ENCODE results near the gene CCNT1. TPM values are rescaled to one million over a fixed set of nuclear protein-coding genes. Genes with fewer than 3 reads are reported as not detected.
A peak's percentile ranks its signal among the peaks of the same experiment; 100 is the strongest.

CCNT1 gene
- total RNA-seq (10 to 100 TPM; 30.2 to 34.6 TPM), polyA plus RNA-seq (ENCODE audit: insufficient read length in 2 of 2) (10 to 100 TPM; 15.2 to 16.3 TPM)
- long read RNA-seq, donor 1, full-length matches to known transcripts: 9 of 9 reads
- long read RNA-seq, donor 1, partial matches to known transcripts: 0 of 9 reads
- long read RNA-seq, donor 1, other reads (novel, unspliced or antisense): 0 of 9 reads
- long read RNA-seq, donor 2, full-length matches to known transcripts: 1 of 1 reads
- long read RNA-seq, donor 2, partial matches to known transcripts: 0 of 1 reads
- long read RNA-seq, donor 2, other reads (novel, unspliced or antisense): 0 of 1 reads
- long read RNA-seq, donor 3: 0 reads
- long read RNA-seq, donor 4, full-length matches to known transcripts: 8 of 8 reads
- long read RNA-seq, donor 4, partial matches to known transcripts: 0 of 8 reads
- long read RNA-seq, donor 4, other reads (novel, unspliced or antisense): 0 of 8 reads

GRCh38 chr12:48716493-48717251, at the start of gene CCNT1:
TSS of gene CCNT1 (minus strand) at chr12:48716707. CDS start at chr12:48716675, 32 bp downstream.
- Histone ChIP-seq H3K4me3 (ENCODE audit: low read depth, low read length) (peak within 1 kb of the TSS; percentile 97), H3K4me1 (ENCODE audit: control insufficient read depth, insufficient read depth, low read length) (peaks cover 12% of the 10 kb centered on the region), H3K27me3 (ENCODE audit: control insufficient read depth, insufficient read depth, low read length) (no peaks in the 10 kb centered on the region), H3K36me3 (ENCODE audit: control insufficient read depth, insufficient read depth, low read length) (peaks cover 15% of the 10 kb centered on the region), H3K9me3 (ENCODE audit: control insufficient read depth, insufficient read depth, low read length) (no peaks in the 10 kb centered on the region), H3K27ac (ENCODE audit: low read depth, low read length) (peak within 1 kb of the TSS; percentile 99)
- WGBS (ENCODE audit: insufficient coverage): under 1% methylated on average over 61 of the region's 61 CpGs
- peak; percentile 98 to 100 (median 99) for DNase-seq (ENCODE audit: low read depth in 4 of 6, low spot score in 6 of 6)

- Histone ChIP-seq H3K4me3 (ENCODE audit: low read depth, low read length) (no peak overlapping the region), H3K36me3 (ENCODE audit: control insufficient read depth, insufficient read depth, low read length) (peaks cover 51% of the 10 kb centered on the region), H3K27ac (ENCODE audit: low read depth, low read length) (no peak overlapping the region), H3K27me3 (ENCODE audit: control insufficient read depth, insufficient read depth, low read length) (no peaks in the 10 kb centered on the region), H3K9me3 (ENCODE audit: control insufficient read depth, insufficient read depth, low read length) (no peaks in the 10 kb centered on the region), H3K4me1 (ENCODE audit: control insufficient read depth, insufficient read depth, low read length) (peaks cover 18% of the 10 kb centered on the region)
- WGBS (ENCODE audit: insufficient coverage): 84% methylated on average over 3 of the region's 5 CpGs
- DNase-seq (ENCODE audit: low read depth in 4 of 6, low spot score in 6 of 6): no peak
Measured at GRCh38 chr12:48765753-48766162, 49.3 kb upstream of the CCNT1 start.

- DNase-seq (ENCODE audit: low read depth in 4 of 6, low spot score in 6 of 6): no peak
- Histone ChIP-seq H3K9me3 (ENCODE audit: control insufficient read depth, insufficient read depth, low read length) (no peaks in the 10 kb centered on the region), H3K4me3 (ENCODE audit: low read depth, low read length) (no peak overlapping the region), H3K27ac (ENCODE audit: low read depth, low read length) (no peak overlapping the region), H3K4me1 (ENCODE audit: control insufficient read depth, insufficient read depth, low read length) (peaks cover 18% of the 10 kb centered on the region), H3K27me3 (ENCODE audit: control insufficient read depth, insufficient read depth, low read length) (no peaks in the 10 kb centered on the region), H3K36me3 (ENCODE audit: control insufficient read depth, insufficient read depth, low read length) (peaks cover 45% of the 10 kb centered on the region)
- 88% methylated on average over 1 of the region's 2 CpGs for WGBS (ENCODE audit: insufficient coverage)
Measured at GRCh38 chr12:48764521-48764920, 48.0 kb upstream of the CCNT1 start.

GRCh38 chr12:48758737-48759136, 42.2 kb upstream of the CCNT1 start:
- Histone ChIP-seq H3K36me3 (ENCODE audit: control insufficient read depth, insufficient read depth, low read length) (no peaks in the 10 kb centered on the region), H3K4me3 (ENCODE audit: low read depth, low read length) (no peak overlapping the region), H3K4me1 (ENCODE audit: control insufficient read depth, insufficient read depth, low read length) (no peaks in the 10 kb centered on the region), H3K9me3 (ENCODE audit: control insufficient read depth, insufficient read depth, low read length) (no peaks in the 10 kb centered on the region), H3K27me3 (ENCODE audit: control insufficient read depth, insufficient read depth, low read length) (no peaks in the 10 kb centered on the region), H3K27ac (ENCODE audit: low read depth, low read length) (no peak overlapping the region)
- DNase-seq (ENCODE audit: low read depth in 4 of 6, low spot score in 6 of 6): no peak

- Histone ChIP-seq H3K4me3 (ENCODE audit: low read depth, low read length) (no peak overlapping the region), H3K36me3 (ENCODE audit: control insufficient read depth, insufficient read depth, low read length) (no peaks in the 10 kb centered on the region), H3K27ac (ENCODE audit: low read depth, low read length) (no peak overlapping the region), H3K9me3 (ENCODE audit: control insufficient read depth, insufficient read depth, low read length) (no peaks in the 10 kb centered on the region), H3K27me3 (ENCODE audit: control insufficient read depth, insufficient read depth, low read length) (no peaks in the 10 kb centered on the region), H3K4me1 (ENCODE audit: control insufficient read depth, insufficient read depth, low read length) (no peaks in the 10 kb centered on the region)
- no peak for DNase-seq (ENCODE audit: low read depth in 4 of 6, low spot score in 6 of 6)
- WGBS (ENCODE audit: insufficient coverage): 67% methylated on average over 2 of the region's 4 CpGs
Measured at GRCh38 chr12:48758186-48758585, 41.7 kb upstream of the CCNT1 start.

GRCh38 chr12:48750769-48751356, 34.4 kb upstream of the CCNT1 start:
- H3K27me3 ChIP-seq (ENCODE audit: control insufficient read depth, insufficient read depth, low read length): peaks cover 2% of the 10 kb centered on the region
- WGBS (ENCODE audit: insufficient coverage): no CpG with 5 or more reads among the region's 2 CpGs

GRCh38 chr12:48750215-48750614, 33.7 kb upstream of the CCNT1 start:
- 100% methylated on average over 1 of the region's 1 CpG for WGBS (ENCODE audit: insufficient coverage)
- Histone ChIP-seq H3K4me3 (ENCODE audit: low read depth, low read length) (no peak overlapping the region), H3K4me1 (ENCODE audit: control insufficient read depth, insufficient read depth, low read length) (no peaks in the 10 kb centered on the region), H3K27me3 (ENCODE audit: control insufficient read depth, insufficient read depth, low read length) (peaks cover 2% of the 10 kb centered on the region), H3K36me3 (ENCODE audit: control insufficient read depth, insufficient read depth, low read length) (no peaks in the 10 kb centered on the region), H3K9me3 (ENCODE audit: control insufficient read depth, insufficient read depth, low read length) (no peaks in the 10 kb centered on the region), H3K27ac (ENCODE audit: low read depth, low read length) (no peak overlapping the region)
- no peak for DNase-seq (ENCODE audit: low read depth in 4 of 6, low spot score in 6 of 6)

More at GRCh38 chr12:48750769-48751356, 34.4 kb upstream of the CCNT1 start:
- no peaks in the 10 kb centered on the region for H3K9me3 ChIP-seq (ENCODE audit: control insufficient read depth, insufficient read depth, low read length)
- H3K36me3 ChIP-seq (ENCODE audit: control insufficient read depth, insufficient read depth, low read length): no peaks in the 10 kb centered on the region
- no peaks in the 10 kb centered on the region for H3K4me1 ChIP-seq (ENCODE audit: control insufficient read depth, insufficient read depth, low read length)
- DNase-seq (ENCODE audit: low read depth in 4 of 6, low spot score in 6 of 6): no peak
- H3K4me3 ChIP-seq (ENCODE audit: low read depth, low read length): no peak overlapping the region
- no peak overlapping the region for H3K27ac ChIP-seq (ENCODE audit: low read depth, low read length)

- WGBS (ENCODE audit: insufficient coverage): no CpG with 5 or more reads among the region's 9 CpGs
- Histone ChIP-seq H3K9me3 (ENCODE audit: control insufficient read depth, insufficient read depth, low read length) (no peaks in the 10 kb centered on the region), H3K4me1 (ENCODE audit: control insufficient read depth, insufficient read depth, low read length) (no peaks in the 10 kb centered on the region), H3K27ac (ENCODE audit: low read depth, low read length) (no peak overlapping the region), H3K27me3 (ENCODE audit: control insufficient read depth, insufficient read depth, low read length) (peaks cover 5% of the 10 kb centered on the region), H3K36me3 (ENCODE audit: control insufficient read depth, insufficient read depth, low read length) (no peaks in the 10 kb centered on the region), H3K4me3 (ENCODE audit: low read depth, low read length) (no peak overlapping the region)
- no peak for DNase-seq (ENCODE audit: low read depth in 4 of 6, low spot score in 6 of 6)
Measured at GRCh38 chr12:48744251-48745008, 27.9 kb upstream of the CCNT1 start.

GRCh38 chr12:48739618-48740269, 23.2 kb upstream of the CCNT1 start:
- H3K36me3 ChIP-seq (ENCODE audit: control insufficient read depth, insufficient read depth, low read length): no peaks in the 10 kb centered on the region
- 50% methylated on average over 2 of the region's 5 CpGs for WGBS (ENCODE audit: insufficient coverage)
- H3K4me1 ChIP-seq (ENCODE audit: control insufficient read depth, insufficient read depth, low read length): no peaks in the 10 kb centered on the region
- H3K27ac ChIP-seq (ENCODE audit: low read depth, low read length): no peak overlapping the region
- no peaks in the 10 kb centered on the region for H3K9me3 ChIP-seq (ENCODE audit: control insufficient read depth, insufficient read depth, low read length)
- no peak overlapping the region for H3K4me3 ChIP-seq (ENCODE audit: low read depth, low read length)
- DNase-seq (ENCODE audit: low read depth in 4 of 6, low spot score in 6 of 6): no peak
- peaks cover 3% of the 10 kb centered on the region for H3K27me3 ChIP-seq (ENCODE audit: control insufficient read depth, insufficient read depth, low read length)

Data from spinal cord (tissue), 10 donors.